Measurements from ENCODE around the gene VRK2. TPM values are rescaled to one million over a fixed set of nuclear protein-coding genes. Genes with fewer than 3 reads are reported as not detected.

The VRK2 gene
- total RNA-seq, 6 experiments from 2014 or later: 17.6 to 27.1 (median 23.0) TPM

GRCh38 chr2:58098254-58099095 lies 51.9 kb downstream of the VRK2 start:
- Mint-ChIP-seq H3K4me3 (no peak overlapping the region), H3K27me3 (ENCODE audit: insufficient read depth) (no peaks in the 10 kb centered on the region), H3K9me3 (peaks cover 9% of the 10 kb centered on the region), H3K4me1 (ENCODE audit: low read depth) (peaks cover 25% of the 10 kb centered on the region), H3K27ac (no peak overlapping the region), H3K36me3 (ENCODE audit: low read depth) (peaks cover 35% of the 10 kb centered on the region)
- no peak for TF ChIP-seq CTCF (IDR thresholded peaks at IDR 0.05)
- peak; percentile 69 for DNase-seq

- H3K27ac Mint-ChIP-seq: no peak overlapping the region
- peaks cover 9% of the 10 kb centered on the region for H3K9me3 Mint-ChIP-seq
- H3K36me3 Mint-ChIP-seq (ENCODE audit: low read depth): peaks cover 33% of the 10 kb centered on the region
- no peak overlapping the region for H3K4me3 Mint-ChIP-seq
- TF ChIP-seq CTCF (IDR thresholded peaks at IDR 0.05): no peak
- no peak for DNase-seq
- H3K27me3 Mint-ChIP-seq (ENCODE audit: insufficient read depth): no peaks in the 10 kb centered on the region
- peaks cover 30% of the 10 kb centered on the region for H3K4me1 Mint-ChIP-seq (ENCODE audit: low read depth)
These were observed 52.6 kb downstream of the VRK2 start for GRCh38 chr2:58099096-58099769.

- H3K27ac Mint-ChIP-seq: no peak overlapping the region
These were observed 54.9 kb downstream of the VRK2 start for GRCh38 chr2:58101500-58101899.

GRCh38 chr2:58106896-58107295 lies 60.3 kb downstream of the VRK2 start:
- H3K4me3 Mint-ChIP-seq: peak overlapping the region; percentile 84; the same call in 1 of the 2 replicates
- no peaks in the 10 kb centered on the region for H3K27me3 Mint-ChIP-seq (ENCODE audit: insufficient read depth)
- H3K36me3 Mint-ChIP-seq (ENCODE audit: low read depth): peaks cover 18% of the 10 kb centered on the region; the same call in 1 of the 2 replicates
- H3K9me3 Mint-ChIP-seq: no peaks in the 10 kb centered on the region
- H3K27ac Mint-ChIP-seq: peak overlapping the region; percentile 97
- no peak for DNase-seq
- no peak for TF ChIP-seq CTCF (IDR thresholded peaks at IDR 0.05)
- H3K4me1 Mint-ChIP-seq (ENCODE audit: low read depth): peaks cover 50% of the 10 kb centered on the region

More at GRCh38 chr2:58101500-58101899, 54.9 kb downstream of the VRK2 start:
- no peak for TF ChIP-seq CTCF (IDR thresholded peaks at IDR 0.05)
- no peaks in the 10 kb centered on the region for H3K9me3 Mint-ChIP-seq
- peaks cover 13% of the 10 kb centered on the region for H3K36me3 Mint-ChIP-seq (ENCODE audit: low read depth)
- DNase-seq: no peak
- no peaks in the 10 kb centered on the region for H3K27me3 Mint-ChIP-seq (ENCODE audit: insufficient read depth)
- H3K4me1 Mint-ChIP-seq (ENCODE audit: low read depth): peaks cover 38% of the 10 kb centered on the region
- no peak overlapping the region for H3K4me3 Mint-ChIP-seq

- no peaks in the 10 kb centered on the region for H3K27me3 Mint-ChIP-seq (ENCODE audit: insufficient read depth)
- peak; percentile 91 for DNase-seq
- peaks cover 58% of the 10 kb centered on the region for H3K4me1 Mint-ChIP-seq (ENCODE audit: low read depth)
- no peaks in the 10 kb centered on the region for H3K9me3 Mint-ChIP-seq
- TF ChIP-seq CTCF (IDR thresholded peaks at IDR 0.05): no peak
- H3K36me3 Mint-ChIP-seq (ENCODE audit: low read depth): peaks cover 14% of the 10 kb centered on the region
- H3K4me3 Mint-ChIP-seq: peak overlapping the region; percentile 84
- H3K27ac Mint-ChIP-seq: peak overlapping the region; percentile 97
These were observed 61.5 kb downstream of the VRK2 start for GRCh38 chr2:58107803-58108710.

All from HFFc6 (cell line).